ENCODE measurements around the gene TPPP2.

GRCh38 chr14:21019366-21019765 is 10.7 kb upstream of the TPPP2 start:
- no peak for TF ChIP-seq PML (IDR thresholded peaks at IDR 0.05; ENCODE audit: low read length)
- TF ChIP-seq CREM (IDR thresholded peaks at IDR 0.05; ENCODE audit: low read depth) = no peak
- TF ChIP-seq, protein P1, sequence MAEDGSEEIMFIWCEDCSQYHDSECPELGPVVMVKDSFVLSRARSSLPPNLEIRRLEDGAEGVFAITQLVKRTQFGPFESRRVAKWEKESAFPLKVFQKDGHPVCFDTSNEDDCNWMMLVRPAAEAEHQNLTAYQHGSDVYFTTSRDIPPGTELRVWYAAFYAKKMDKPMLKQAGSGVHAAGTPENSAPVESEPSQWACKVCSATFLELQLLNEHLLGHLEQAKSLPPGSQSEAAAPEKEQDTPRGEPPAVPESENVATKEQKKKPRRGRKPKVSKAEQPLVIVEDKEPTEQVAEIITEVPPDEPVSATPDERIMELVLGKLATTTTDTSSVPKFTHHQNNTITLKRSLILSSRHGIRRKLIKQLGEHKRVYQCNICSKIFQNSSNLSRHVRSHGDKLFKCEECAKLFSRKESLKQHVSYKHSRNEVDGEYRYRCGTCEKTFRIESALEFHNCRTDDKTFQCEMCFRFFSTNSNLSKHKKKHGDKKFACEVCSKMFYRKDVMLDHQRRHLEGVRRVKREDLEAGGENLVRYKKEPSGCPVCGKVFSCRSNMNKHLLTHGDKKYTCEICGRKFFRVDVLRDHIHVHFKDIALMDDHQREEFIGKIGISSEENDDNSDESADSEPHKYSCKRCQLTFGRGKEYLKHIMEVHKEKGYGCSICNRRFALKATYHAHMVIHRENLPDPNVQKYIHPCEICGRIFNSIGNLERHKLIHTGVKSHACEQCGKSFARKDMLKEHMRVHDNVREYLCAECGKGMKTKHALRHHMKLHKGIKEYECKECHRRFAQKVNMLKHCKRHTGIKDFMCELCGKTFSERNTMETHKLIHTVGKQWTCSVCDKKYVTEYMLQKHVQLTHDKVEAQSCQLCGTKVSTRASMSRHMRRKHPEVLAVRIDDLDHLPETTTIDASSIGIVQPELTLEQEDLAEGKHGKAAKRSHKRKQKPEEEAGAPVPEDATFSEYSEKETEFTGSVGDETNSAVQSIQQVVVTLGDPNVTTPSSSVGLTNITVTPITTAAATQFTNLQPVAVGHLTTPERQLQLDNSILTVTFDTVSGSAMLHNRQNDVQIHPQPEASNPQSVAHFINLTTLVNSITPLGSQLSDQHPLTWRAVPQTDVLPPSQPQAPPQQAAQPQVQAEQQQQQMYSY (CRISPR knock-in tag; IDR thresholded peaks at IDR 0.05) = no peak
- TF ChIP-seq FOXK2 (IDR thresholded peaks at IDR 0.05) = no peak
- no peak for TF ChIP-seq POLR2A (IDR thresholded peaks at IDR 0.05; ENCODE audit: low read depth, low read length)
- TF ChIP-seq CTCF (IDR thresholded peaks at IDR 0.05 in 2 of 3, conservative IDR thresholded peaks at IDR 0.05 in 1 of 3; ENCODE audit: control insufficient read depth in 2 of 3, extremely low read depth in 1 of 3, insufficient read depth in 1 of 3, low read depth in 3 of 3, low read length in 3 of 3) = no peak
- no peak for TF ChIP-seq EGR1 (IDR thresholded peaks at IDR 0.05; ENCODE audit: borderline replicate concordance in 1 of 2, low read depth in 2 of 2, low read length in 2 of 2)
- TF ChIP-seq TCF7 (IDR thresholded peaks at IDR 0.05; ENCODE audit: borderline replicate concordance) = no peak

Data from GM12878 (cell line).